HG03025 (cell line): ENCODE results near the gene LY86.

Source experiments
- ATAC-seq: cut with Tn5 transposase; IDR thresholded peaks from one replicate; pipeline ENCODE4 v1.9.1; 2021; ENCODE audit warnings: mild to moderate bottlenecking, moderate library complexity; ENCODE audit not compliant: unreplicated experiment, low FRiP score

The LY86 gene

DNA sequence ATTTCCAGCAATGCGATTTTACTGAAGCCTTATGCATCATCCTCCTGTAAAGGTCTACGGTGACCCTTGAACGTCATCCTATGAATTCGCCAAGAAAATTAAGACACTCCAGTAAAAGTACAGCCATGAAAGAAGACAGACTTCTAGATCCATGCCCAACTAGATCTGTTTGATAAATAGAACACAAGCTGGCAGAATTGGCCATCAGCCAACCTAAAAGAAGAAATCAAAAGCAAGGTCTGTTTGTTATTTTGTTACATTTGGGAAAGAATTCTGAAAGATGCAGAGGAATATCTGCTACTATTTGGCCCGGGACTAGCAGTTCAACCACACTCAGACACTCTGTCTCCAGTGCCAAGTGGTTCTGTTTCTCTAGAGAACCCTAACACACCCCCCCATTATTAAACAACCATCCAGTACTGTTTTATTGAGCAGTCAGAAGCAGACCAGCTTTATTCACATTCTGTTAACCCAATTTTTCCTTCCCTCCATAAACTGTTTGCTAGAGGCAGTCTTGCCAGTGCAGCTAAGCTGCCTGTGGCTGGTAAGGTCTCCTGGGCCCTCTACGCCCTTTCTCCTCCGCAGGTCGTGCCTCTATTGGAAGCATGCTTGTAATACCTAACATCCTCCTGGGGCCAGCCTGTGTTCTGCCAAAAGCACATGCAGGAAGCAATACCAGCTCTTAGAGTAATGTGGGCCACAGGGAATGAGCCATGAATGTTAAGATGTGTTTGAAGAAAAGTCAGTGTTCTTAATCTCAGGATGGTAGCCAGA is 30.7 kb downstream of the LY86 start:
- ATAC-seq, result no peak

- ATAC-seq, result no peak
Measured at GRCh38 chr6:6620766-6621425, 32.4 kb downstream of the LY86 start.

GRCh38 chr6:6622501-6622900 is 34.0 kb downstream of the LY86 start:
- no peak for ATAC-seq

DNA sequence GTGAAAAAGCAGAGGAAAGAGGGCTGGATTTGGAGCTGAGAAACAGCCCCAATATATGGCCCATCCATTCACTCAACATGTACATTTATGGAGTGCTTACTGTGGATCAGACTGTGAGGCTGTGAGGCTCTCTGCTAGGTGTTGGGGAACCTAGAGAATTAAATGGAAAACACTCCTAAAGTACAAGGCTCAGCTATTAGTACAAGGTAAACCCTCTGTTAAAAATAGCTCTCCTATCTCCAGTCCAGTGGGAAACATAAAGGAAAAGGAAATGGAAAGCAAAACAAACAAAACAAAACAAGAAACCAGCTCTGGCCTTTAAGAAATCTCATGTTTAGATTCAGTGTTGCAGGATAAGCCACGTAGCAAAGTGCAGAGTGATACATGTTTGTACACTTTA is 35.0 kb downstream of the LY86 start:
- no peak for ATAC-seq

DNA sequence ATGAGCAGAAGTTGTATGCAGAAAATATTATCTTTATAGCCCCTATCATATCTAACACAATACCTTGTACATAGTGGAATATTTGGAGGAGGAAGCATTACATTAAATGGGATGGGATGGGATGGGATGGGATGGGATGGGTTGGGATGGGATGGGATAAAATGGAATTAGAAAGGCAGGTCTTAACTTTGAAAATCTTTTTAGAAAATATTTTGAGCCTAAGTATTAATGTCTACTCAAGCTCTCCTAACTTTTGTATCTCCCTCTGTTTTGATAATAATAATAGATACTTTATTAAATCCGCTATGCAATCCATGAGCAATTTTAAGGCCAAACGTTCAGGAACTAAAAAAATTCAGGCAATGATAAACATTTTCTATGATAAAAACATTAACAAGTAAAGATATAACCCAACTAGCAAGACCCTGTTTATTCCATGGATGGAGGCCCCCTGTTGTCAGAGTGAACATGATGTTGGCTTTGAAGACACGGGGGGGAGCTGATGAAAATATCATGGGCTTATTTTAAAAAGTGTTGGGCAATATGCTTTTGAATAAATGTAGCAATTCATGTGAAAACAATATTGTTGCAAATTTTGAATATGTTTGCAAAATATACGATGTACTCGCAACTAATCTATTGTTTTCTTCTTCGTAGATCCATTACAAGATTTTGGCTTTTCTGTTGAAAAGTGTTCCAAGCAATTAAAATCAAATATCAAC is 35.9 kb downstream of the LY86 start:
- ATAC-seq, result no peak

DNA sequence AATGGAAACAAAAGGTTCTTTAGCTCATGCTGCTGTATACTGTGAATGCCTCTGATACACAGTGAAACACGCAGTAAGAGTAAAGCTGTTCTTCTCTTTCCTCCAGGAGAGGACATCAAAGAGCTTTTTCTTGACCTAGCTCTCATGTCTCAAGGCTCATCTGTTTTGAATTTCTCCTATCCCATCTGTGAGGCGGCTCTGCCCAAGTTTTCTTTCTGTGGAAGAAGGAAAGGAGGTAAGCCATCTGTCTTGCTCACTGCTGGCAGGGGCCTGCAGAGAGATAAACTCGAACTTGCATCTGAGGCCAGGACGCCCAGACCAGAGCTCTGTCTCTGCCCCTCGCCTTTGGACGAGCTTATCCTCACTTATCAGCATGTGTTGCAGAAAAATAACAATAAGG is 37.7 kb downstream of the LY86 start:
- no peak for ATAC-seq

DNA sequence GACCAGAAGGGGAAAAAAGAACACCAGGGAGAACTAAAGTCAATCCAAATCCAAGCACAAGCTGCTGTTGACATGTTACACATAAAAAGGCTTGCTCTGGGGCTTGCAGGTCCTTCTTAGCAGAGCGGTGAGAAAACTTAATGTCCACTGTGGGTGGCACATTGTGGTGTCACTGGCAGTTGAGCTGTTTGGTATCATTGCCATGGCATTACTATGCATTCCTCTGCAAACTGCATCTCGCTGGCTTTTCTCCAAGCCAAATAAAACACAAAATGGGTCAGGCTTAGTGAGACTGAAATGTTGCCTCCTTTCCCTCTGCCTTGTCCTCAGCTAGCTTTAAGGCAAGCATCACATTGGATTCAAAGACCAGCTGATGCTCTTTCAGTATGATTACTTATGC is 40.9 kb downstream of the LY86 start:
- ATAC-seq, result no peak

DNA sequence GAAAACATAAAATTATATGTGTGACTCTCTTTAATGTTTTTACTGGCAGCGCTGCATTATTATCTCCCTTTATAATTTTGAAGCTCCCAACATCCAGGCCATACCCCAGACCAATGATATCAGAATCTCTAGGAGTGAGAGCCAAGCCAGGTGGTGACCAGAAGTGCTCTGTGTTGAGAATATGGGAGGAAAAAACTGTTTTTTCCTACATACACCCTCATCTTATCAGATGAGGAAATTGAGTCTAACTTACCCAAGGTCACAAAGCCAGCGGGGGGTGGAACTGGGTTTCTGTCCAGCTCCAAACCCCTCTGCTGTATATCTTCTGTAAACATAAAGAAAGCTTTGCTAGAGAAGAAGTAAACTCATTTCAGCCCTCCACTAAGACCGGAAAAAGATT is 42.5 kb downstream of the LY86 start:
- no peak for ATAC-seq

GRCh38 chr6:6631534-6632276 is 43.2 kb downstream of the LY86 start:
- no peak for ATAC-seq

- ATAC-seq, result no peak
Measured at GRCh38 chr6:6633898-6634734, 45.6 kb downstream of the LY86 start.

- no peak for ATAC-seq
Measured at GRCh38 chr6:6634735-6635075, 46.2 kb downstream of the LY86 start.

GRCh38 chr6:6635291-6635690 is 46.8 kb downstream of the LY86 start:
- ATAC-seq, result no peak

DNA sequence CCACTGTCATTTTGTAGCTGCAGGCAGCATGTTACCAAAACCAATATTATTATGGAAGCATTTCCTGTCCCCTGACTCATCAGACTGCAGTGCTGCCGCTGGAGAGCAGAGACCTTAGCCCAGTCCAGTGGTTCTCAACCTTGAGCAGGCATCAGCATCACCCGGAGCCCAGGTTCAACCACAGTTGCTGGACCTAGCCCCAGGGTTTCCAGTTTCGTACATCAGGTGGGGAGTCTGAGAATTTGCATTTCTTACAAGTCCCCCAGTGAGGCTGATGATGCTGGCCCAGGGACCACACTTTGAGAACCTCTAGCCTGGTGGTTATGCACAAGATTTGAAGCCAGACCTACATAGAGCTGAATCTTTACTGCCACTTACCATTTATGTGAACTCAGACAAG is 47.3 kb downstream of the LY86 start:
- ATAC-seq, result peak; percentile 72

DNA sequence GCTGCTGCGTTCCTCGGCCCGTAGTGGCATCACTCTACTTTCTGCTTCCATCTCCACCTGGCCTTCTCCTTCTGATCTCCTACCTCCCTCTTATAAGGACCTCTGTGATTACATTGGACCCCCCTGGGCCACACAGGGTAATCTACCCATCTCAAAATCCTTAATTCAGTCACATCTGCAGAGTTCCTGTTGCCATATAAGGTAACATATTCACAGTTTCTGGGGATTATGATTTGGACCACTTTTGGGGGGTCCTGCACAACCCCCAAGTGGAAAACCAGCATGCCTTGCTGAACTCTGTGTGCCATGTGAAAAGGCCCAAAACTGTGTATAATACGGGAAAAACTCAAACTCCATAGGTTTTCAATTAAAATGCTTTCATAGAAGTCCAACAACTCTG is 51.1 kb downstream of the LY86 start:
- no peak for ATAC-seq

- ATAC-seq, result no peak
Measured at GRCh38 chr6:6640926-6641325, 52.4 kb downstream of the LY86 start.

- ATAC-seq, result no peak
Measured at GRCh38 chr6:6643398-6643797, 54.9 kb downstream of the LY86 start.

DNA sequence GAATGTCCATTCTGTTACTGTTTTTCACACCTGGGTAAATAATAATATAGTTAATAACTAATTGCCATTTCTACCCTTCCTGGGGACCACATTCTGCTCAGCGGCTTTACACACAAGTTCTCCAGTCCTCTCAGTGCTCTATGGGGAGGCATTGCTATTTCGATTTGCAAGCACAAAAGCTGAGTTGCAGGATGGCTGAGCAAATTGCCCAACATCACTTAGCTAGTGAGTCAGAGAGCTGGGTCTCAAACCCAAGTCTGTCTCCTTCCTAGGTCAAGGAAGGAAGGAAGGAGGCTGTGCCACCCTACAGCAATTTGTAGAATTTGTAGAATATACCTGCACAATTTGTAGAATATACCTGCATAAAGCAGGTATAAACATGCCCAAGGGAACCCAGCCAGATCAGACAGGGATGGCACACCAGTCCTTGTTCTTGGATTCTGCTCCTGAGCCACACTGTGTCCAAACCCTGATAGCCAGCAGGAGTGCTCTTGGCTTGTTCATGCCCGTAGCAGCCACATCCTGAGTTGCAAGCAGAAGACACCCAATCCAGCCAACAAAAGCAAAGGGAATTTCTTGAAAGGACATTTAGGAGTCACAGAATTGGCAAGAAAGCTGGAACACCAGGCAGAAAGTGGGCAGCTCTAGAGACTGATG is 56.9 kb downstream of the LY86 start:
- ATAC-seq, result no peak

GRCh38 chr6:6646384-6646783 is 57.9 kb downstream of the LY86 start:
- no peak for ATAC-seq

- ATAC-seq, result no peak
Measured at GRCh38 chr6:6646859-6647258, 58.3 kb downstream of the LY86 start.
